C4-2B (cell line): ENCODE measurements around the gene ALS2CL.

Source experiments
- H3K27ac ChIP-seq: fragments of 450-650 bp; 2 replicates; pipeline ENCODE4 v1.5.1; 2017
- CTCF ChIP-seq: fragments of 450-650 bp; conservative IDR thresholded peaks from 2 replicates; pipeline ENCODE4 v1.5.1; 2017; ENCODE audit warnings: mild to moderate bottlenecking
- ZFX ChIP-seq: fragments of 450-650 bp; IDR thresholded peaks from 2 replicates; pipeline ENCODE4 v1.6.1; 2017

The ALS2CL gene

GRCh38 chr3:46680298-46680826 is 13.1 kb downstream of the ALS2CL start:
- H3K27ac ChIP-seq: no peak overlapping the region
- TF ChIP-seq CTCF (no peak), ZFX (no peak)

GRCh38 chr3:46679681-46680080 is 13.8 kb downstream of the ALS2CL start:
- no peak for TF ChIP-seq ZFX
- no peak for TF ChIP-seq CTCF
- no peak overlapping the region for H3K27ac ChIP-seq

- no peak overlapping the region for H3K27ac ChIP-seq
- TF ChIP-seq CTCF (no peak), ZFX (no peak)
These were observed 15.2 kb downstream of the ALS2CL start for GRCh38 chr3:46678280-46678679.

GRCh38 chr3:46677411-46677726 is 16.1 kb downstream of the ALS2CL start:
- TF ChIP-seq CTCF (no peak), ZFX (no peak)
- H3K27ac ChIP-seq: no peak overlapping the region

- H3K27ac ChIP-seq: no peak overlapping the region
- TF ChIP-seq ZFX (no peak), CTCF (no peak)
These were observed 16.7 kb downstream of the ALS2CL start for GRCh38 chr3:46676601-46677410.

GRCh38 chr3:46675843-46676567 is 17.5 kb downstream of the ALS2CL start:
- no peak for TF ChIP-seq CTCF
- TF ChIP-seq ZFX: no peak
- H3K27ac ChIP-seq: no peak overlapping the region

- TF ChIP-seq ZFX: no peak
- TF ChIP-seq CTCF: no peak
These were observed 18.1 kb downstream of the ALS2CL start for GRCh38 chr3:46675426-46675825.

More at GRCh38 chr3:46675426-46675825, 18.1 kb downstream of the ALS2CL start:
- H3K27ac ChIP-seq: no peak overlapping the region
